Measurements from ENCODE around the gene ZNFX1. TPM values are rescaled to one million over a fixed set of nuclear protein-coding genes. Genes with fewer than 3 reads are reported as not detected.

Gene ZNFX1
- total and polyA plus RNA-seq, 9 of the 15 experiments (the other 6 are each of a cell fraction or from before 2014, with no cell fraction given): 3.8 to 13.8 (median 10.3) TPM

DNA sequence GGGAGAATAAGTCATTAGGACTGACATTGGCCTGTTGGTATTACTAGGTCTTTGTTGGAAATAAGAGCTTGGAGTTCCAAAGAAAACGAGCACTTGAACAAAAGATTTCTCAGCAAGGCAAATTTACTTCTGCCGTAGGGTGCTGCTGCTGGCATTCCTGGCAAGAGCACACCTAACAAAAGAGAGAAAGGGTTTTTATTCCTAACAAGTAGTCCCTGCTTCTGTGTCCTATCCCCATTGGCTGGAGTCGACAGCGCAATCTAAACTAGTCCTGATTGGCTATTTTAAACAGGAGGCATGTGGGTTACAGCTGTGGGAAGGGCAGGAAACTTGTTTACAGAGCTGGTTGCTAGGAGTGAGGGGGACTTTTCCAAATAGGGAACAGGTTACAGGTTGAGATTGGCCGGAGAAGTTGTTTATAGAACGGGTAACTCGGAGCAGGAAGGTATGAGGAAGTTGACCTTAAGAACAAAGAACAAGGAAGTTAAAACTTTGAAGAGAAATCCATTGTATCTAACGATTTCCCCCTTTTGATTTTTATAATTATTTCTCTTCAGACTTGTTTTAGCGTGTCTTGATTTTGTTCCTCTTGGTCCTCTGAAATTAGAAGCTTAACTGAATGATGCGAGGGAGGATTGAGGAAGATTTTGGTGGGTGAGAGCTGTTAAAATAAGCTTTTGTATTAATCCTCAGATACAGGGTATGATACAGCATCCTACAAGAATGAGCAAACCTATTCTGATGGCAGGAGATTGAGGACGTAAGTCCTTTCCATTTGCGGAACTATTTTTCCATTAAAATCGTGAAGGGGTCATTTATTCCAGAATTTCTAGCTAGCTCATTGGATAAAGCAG is 3.4 kb upstream of the ZNFX1 start (continued):
- TF ChIP-seq SUPT5H (IDR thresholded peaks at IDR 0.05) (peak; percentile 32; the same call in 1 of the 2 replicates), ELF1 (tag; IDR thresholded peaks at IDR 0.05) (peak; percentile 54), YBX1 (IDR thresholded peaks at IDR 0.05) (no peak), PML (IDR thresholded peaks at IDR 0.05; ENCODE audit: low read length) (peak; percentile 14; the same call in 1 of the 2 replicates), CBFB (CRISPR knock-in tag; IDR thresholded peaks at IDR 0.05) (no peak), POLR2AphosphoS2 (IDR thresholded peaks at IDR 0.05; ENCODE audit: low read length) (no peak; the same call in 1 of the 2 replicates), FOXP1 (CRISPR knock-in tag; IDR thresholded peaks at IDR 0.05) (peak; percentile 47; the same call in 1 of the 2 replicates), FOXM1 (IDR thresholded peaks at IDR 0.05; ENCODE audit: low read depth) (peak; percentile 74), FOXM1 (CRISPR knock-in tag; IDR thresholded peaks at IDR 0.05; ENCODE audit: low read depth) (peak; percentile 54; the same call in 1 of the 2 replicates), SNRNP70 (optimal IDR thresholded peaks at IDR 0.05; ENCODE audit: low read depth, low read length) (peak; percentile 33), SP1 (CRISPR knock-in tag; IDR thresholded peaks at IDR 0.05) (no peak), FOXJ3 (CRISPR knock-in tag; IDR thresholded peaks at IDR 0.05) (peak; percentile 85), FOXA3 (CRISPR knock-in tag; conservative IDR thresholded peaks at IDR 0.05 in 1 of 2, IDR thresholded peaks at IDR 0.05 in 1 of 2) (peak in 1 of 2 experiments; percentile 77; a peak in 2 of 4 replicates)
- TF ChIP-seq, protein P1, sequence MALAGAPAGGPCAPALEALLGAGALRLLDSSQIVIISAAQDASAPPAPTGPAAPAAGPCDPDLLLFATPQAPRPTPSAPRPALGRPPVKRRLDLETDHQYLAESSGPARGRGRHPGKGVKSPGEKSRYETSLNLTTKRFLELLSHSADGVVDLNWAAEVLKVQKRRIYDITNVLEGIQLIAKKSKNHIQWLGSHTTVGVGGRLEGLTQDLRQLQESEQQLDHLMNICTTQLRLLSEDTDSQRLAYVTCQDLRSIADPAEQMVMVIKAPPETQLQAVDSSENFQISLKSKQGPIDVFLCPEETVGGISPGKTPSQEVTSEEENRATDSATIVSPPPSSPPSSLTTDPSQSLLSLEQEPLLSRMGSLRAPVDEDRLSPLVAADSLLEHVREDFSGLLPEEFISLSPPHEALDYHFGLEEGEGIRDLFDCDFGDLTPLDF (CRISPR knock-in tag; IDR thresholded peaks at IDR 0.05): 0 out of 2 replicates have a peak, but pooled peaks have one; percentile 22
- TF ChIP-seq, protein P2, sequence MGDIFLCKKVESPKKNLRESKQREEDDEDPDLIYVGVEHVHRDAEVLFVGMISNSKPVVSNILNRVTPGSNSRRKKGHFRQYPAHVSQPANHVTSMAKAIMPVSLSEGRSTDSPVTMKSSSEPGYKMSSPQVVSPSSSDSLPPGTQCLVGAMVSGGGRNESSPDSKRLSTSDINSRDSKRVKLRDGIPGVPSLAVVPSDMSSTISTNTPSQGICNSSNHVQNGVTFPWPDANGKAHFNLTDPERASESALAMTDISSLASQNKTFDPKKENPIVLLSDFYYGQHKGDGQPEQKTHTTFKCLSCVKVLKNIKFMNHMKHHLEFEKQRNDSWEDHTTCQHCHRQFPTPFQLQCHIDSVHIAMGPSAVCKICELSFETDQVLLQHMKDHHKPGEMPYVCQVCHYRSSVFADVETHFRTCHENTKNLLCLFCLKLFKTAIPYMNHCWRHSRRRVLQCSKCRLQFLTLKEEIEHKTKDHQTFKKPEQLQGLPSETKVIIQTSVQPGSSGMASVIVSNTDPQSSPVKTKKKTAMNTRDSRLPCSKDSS (IDR thresholded peaks at IDR 0.05; ENCODE audit: low read depth, partially characterized antibody): peak; percentile 86
- TF ChIP-seq, protein P3, sequence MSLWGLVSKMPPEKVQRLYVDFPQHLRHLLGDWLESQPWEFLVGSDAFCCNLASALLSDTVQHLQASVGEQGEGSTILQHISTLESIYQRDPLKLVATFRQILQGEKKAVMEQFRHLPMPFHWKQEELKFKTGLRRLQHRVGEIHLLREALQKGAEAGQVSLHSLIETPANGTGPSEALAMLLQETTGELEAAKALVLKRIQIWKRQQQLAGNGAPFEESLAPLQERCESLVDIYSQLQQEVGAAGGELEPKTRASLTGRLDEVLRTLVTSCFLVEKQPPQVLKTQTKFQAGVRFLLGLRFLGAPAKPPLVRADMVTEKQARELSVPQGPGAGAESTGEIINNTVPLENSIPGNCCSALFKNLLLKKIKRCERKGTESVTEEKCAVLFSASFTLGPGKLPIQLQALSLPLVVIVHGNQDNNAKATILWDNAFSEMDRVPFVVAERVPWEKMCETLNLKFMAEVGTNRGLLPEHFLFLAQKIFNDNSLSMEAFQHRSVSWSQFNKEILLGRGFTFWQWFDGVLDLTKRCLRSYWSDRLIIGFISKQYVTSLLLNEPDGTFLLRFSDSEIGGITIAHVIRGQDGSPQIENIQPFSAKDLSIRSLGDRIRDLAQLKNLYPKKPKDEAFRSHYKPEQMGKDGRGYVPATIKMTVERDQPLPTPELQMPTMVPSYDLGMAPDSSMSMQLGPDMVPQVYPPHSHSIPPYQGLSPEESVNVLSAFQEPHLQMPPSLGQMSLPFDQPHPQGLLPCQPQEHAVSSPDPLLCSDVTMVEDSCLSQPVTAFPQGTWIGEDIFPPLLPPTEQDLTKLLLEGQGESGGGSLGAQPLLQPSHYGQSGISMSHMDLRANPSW (CRISPR knock-in tag; IDR thresholded peaks at IDR 0.05): 0 out of 2 replicates have a peak, but pooled peaks have one; percentile 41
